ENCODE data around the gene ECHDC3. TPM values are rescaled to one million over a fixed set of nuclear protein-coding genes. Genes with fewer than 3 reads are reported as not detected.

Gene ECHDC3
- total RNA-seq, 1 donor from 2014 or later: not detected

- intact Hi-C loops (cut with micrococcal nuclease): no loop called here
Observed at GRCh38 chr10:11775412-11775811, 33.2 kb downstream of the ECHDC3 start.

- intact Hi-C loops (cut with micrococcal nuclease): no loop called here
Observed at GRCh38 chr10:11776080-11776479, 33.9 kb downstream of the ECHDC3 start.

- intact Hi-C loops (cut with micrococcal nuclease): no loop called here
Observed at GRCh38 chr10:11781114-11781513, 38.9 kb downstream of the ECHDC3 start.

- intact Hi-C loops (cut with micrococcal nuclease): loop anchor here (1.0 kb wide), 1 partner anchor 203 kb away; no protein-coding TSS in a partner anchor
Observed at GRCh38 chr10:11782793-11783557, 40.8 kb downstream of the ECHDC3 start.

GRCh38 chr10:11783558-11783865 is 41.3 kb downstream of the ECHDC3 start:
- intact Hi-C loops (cut with micrococcal nuclease): loop anchor here (1.0 kb wide), 1 partner anchor 203 kb away; no protein-coding TSS in a partner anchor

GRCh38 chr10:11787374-11787773 is 45.2 kb downstream of the ECHDC3 start:
- intact Hi-C loops (cut with micrococcal nuclease): no loop called here

GRCh38 chr10:11787846-11788245 is 45.7 kb downstream of the ECHDC3 start:
- intact Hi-C loops (cut with micrococcal nuclease): no loop called here

GRCh38 chr10:11789306-11789705 is 47.1 kb downstream of the ECHDC3 start:
- intact Hi-C loops (cut with micrococcal nuclease): no loop called here

- intact Hi-C loops (cut with micrococcal nuclease): no loop called here
Observed at GRCh38 chr10:11789956-11790355, 47.8 kb downstream of the ECHDC3 start.

- intact Hi-C loops (cut with micrococcal nuclease): no loop called here
Observed at GRCh38 chr10:11793762-11794479, 51.7 kb downstream of the ECHDC3 start.

GRCh38 chr10:11794566-11794965 is 52.4 kb downstream of the ECHDC3 start:
- intact Hi-C loops (cut with micrococcal nuclease): no loop called here

GRCh38 chr10:11795101-11795920 is 53.1 kb downstream of the ECHDC3 start:
- intact Hi-C loops (cut with micrococcal nuclease): no loop called here

- intact Hi-C loops (cut with micrococcal nuclease): no loop called here
Observed at GRCh38 chr10:11796474-11796873, 54.3 kb downstream of the ECHDC3 start.

- intact Hi-C loops (cut with micrococcal nuclease): no loop called here
Observed at GRCh38 chr10:11797281-11797680, 55.1 kb downstream of the ECHDC3 start.

GRCh38 chr10:11797847-11798633 is 55.9 kb downstream of the ECHDC3 start:
- intact Hi-C loops (cut with micrococcal nuclease): no loop called here

- intact Hi-C loops (cut with micrococcal nuclease): no loop called here
Observed at GRCh38 chr10:11798845-11799735, 56.9 kb downstream of the ECHDC3 start.

- intact Hi-C loops (cut with micrococcal nuclease): no loop called here
Observed at GRCh38 chr10:11799736-11800080, 57.5 kb downstream of the ECHDC3 start.

GRCh38 chr10:11804336-11804735 is 62.2 kb downstream of the ECHDC3 start:
- intact Hi-C loops (cut with micrococcal nuclease): no loop called here

GRCh38 chr10:11805792-11806191 is 63.6 kb downstream of the ECHDC3 start:
- intact Hi-C loops (cut with micrococcal nuclease): no loop called here

GRCh38 chr10:11806706-11807105 is 64.5 kb downstream of the ECHDC3 start:
- intact Hi-C loops (cut with micrococcal nuclease): no loop called here

Data from T-helper 2 cell treated with Interferon-gamma antibody and Interleukin-4, amounts not matched to agents 100 ng/mL and 5 ng/mL, for 36 hours (primary cell).